Vagina (tissue), 2 donors: Measurements from ENCODE around the gene PIP5KL1. TPM values are rescaled to one million over a fixed set of nuclear protein-coding genes. Genes with fewer than 3 reads are reported as not detected.

Source experiments
- DNase-seq, 2 donors: peaks; one replicate each; pipeline ENCODE4 v3.0.0-alpha.2; 2017; ENCODE audit errors: extremely low spot score in 2 of 2
- H3K27ac ChIP-seq: fragments of 200-600 bp; sonication (generic); one replicate; pipeline ENCODE4 v1.5.1; 2019
- H3K27me3 ChIP-seq: fragments of 200-600 bp; sonication (generic); one replicate; pipeline ENCODE4 v1.5.1; 2019
- H3K36me3 ChIP-seq, 2 donors: fragments of 200-600 bp; sonication (generic); one replicate each; pipeline ENCODE4 v1.5.1; 2017 to 2019
- H3K4me1 ChIP-seq: fragments of 200-600 bp; sonication (generic); one replicate; pipeline ENCODE4 v1.5.1; 2019
- H3K4me3 ChIP-seq, 2 donors: fragments of 200-600 bp; sonication (generic); 1 replicate in 1 of 2; 2 replicates in 1 of 2; pipeline ENCODE4 v1.5.1; 2016 to 2019
- H3K9me3 ChIP-seq: fragments of 200-600 bp; sonication (generic); one replicate; pipeline ENCODE4 v1.5.1; 2019
- CTCF ChIP-seq, 3 experiments: fragments of 450-650 bp in 2 of 3; fragments of 200-600 bp in 1 of 3; sonication (generic) in 1 of 3; IDR thresholded peaks; one replicate each; pipeline ENCODE4 v1.5.1; 2017 to 2019; ENCODE audit warnings: antibody characterized with exemption in 3 of 3, mild to moderate bottlenecking in 2 of 3, moderate library complexity in 2 of 3
- POLR2A ChIP-seq, 2 donors: fragments of 450-650 bp; IDR thresholded peaks; one replicate each; pipeline ENCODE4 v1.6.1; 2017; ENCODE audit warnings: antibody characterized with exemption in 2 of 2, mild to moderate bottlenecking in 2 of 2, moderate library complexity in 2 of 2
- POLR2AphosphoS5 ChIP-seq, 2 donors: sonication (generic); formaldehyde crosslinking; IDR thresholded peaks; one replicate each; pipeline ENCODE4 v1.9.0; 2017; ENCODE audit warnings: antibody characterized with exemption in 2 of 2, mild to moderate bottlenecking in 2 of 2, low read depth in 1 of 2; ENCODE audit not compliant: insufficient read depth in 1 of 2
- intact Hi-C: fragments of 100-400 bp; cut with DNase I; formaldehyde crosslinking; loops from one replicate; pipeline ENCODE4 v1.15.1; 2023
- total RNA-seq: library from RNA; depleted of rRNA; stranded (reverse); fragments of >200 nt; gene quantifications from one replicate; pipeline ENCODE4 v1.2.3, GENCODE V29; 2016

Gene PIP5KL1
- total RNA-seq, 1 donor from 2014 or later = 10.3 TPM

- no peak for DNase-seq
- no peaks in the 10 kb centered on the region for H3K27me3 ChIP-seq
- H3K36me3 ChIP-seq = no peaks in the 10 kb centered on the region
- TF ChIP-seq POLR2A (IDR thresholded peaks at IDR 0.05) (no peak), POLR2AphosphoS5 (IDR thresholded peaks at IDR 0.05; ENCODE audit: insufficient read depth in 1 of 2, low read depth in 1 of 2) (no peak), CTCF (IDR thresholded peaks at IDR 0.05) (no peak)
- H3K4me1 ChIP-seq = peaks cover 54% of the 10 kb centered on the region
- H3K27ac ChIP-seq = no peak overlapping the region
- intact Hi-C loops = no loop called here
- no peaks in the 10 kb centered on the region for H3K9me3 ChIP-seq
- H3K4me3 ChIP-seq = no peak overlapping the region
Observed at GRCh38 chr9:127934986-127935385, 4.4 kb upstream of the PIP5KL1 start.

- Histone ChIP-seq H3K9me3 (no peaks in the 10 kb centered on the region), H3K36me3 (no peaks in the 10 kb centered on the region), H3K27me3 (no peaks in the 10 kb centered on the region), H3K4me1 (peaks cover 54% of the 10 kb centered on the region), H3K27ac (no peak overlapping the region), H3K4me3 (no peak overlapping the region)
- intact Hi-C loops = no loop called here
- TF ChIP-seq POLR2AphosphoS5 (IDR thresholded peaks at IDR 0.05; ENCODE audit: insufficient read depth in 1 of 2, low read depth in 1 of 2) (no peak), CTCF (IDR thresholded peaks at IDR 0.05) (no peak), POLR2A (IDR thresholded peaks at IDR 0.05) (no peak)
- DNase-seq = no peak
Observed at GRCh38 chr9:127934248-127934647, 3.7 kb upstream of the PIP5KL1 start.

- TF ChIP-seq POLR2AphosphoS5 (IDR thresholded peaks at IDR 0.05; ENCODE audit: insufficient read depth in 1 of 2, low read depth in 1 of 2) (peak in 1 of 2 donors; percentile 11), POLR2A (IDR thresholded peaks at IDR 0.05) (no peak), CTCF (IDR thresholded peaks at IDR 0.05) (no peak)
- intact Hi-C loops = no loop called here
- Histone ChIP-seq H3K4me1 (peaks cover 54% of the 10 kb centered on the region), H3K4me3 (peak overlapping the region; percentile 42 to 71), H3K27ac (peak overlapping the region; percentile 74), H3K27me3 (no peaks in the 10 kb centered on the region), H3K9me3 (no peaks in the 10 kb centered on the region), H3K36me3 (no peaks in the 10 kb centered on the region)
- DNase-seq = no peak
Observed at GRCh38 chr9:127931092-127931881, 710 bp upstream of the PIP5KL1 start.

- DNase-seq = no peak
- TF ChIP-seq POLR2A (IDR thresholded peaks at IDR 0.05) = no peak
- no peak for TF ChIP-seq CTCF (IDR thresholded peaks at IDR 0.05)
- no peak for TF ChIP-seq POLR2AphosphoS5 (IDR thresholded peaks at IDR 0.05; ENCODE audit: insufficient read depth in 1 of 2, low read depth in 1 of 2)
- no peak overlapping the region for H3K4me3 ChIP-seq
- H3K36me3 ChIP-seq = no peaks in the 10 kb centered on the region
- H3K9me3 ChIP-seq = no peaks in the 10 kb centered on the region
- intact Hi-C loops = loop anchor here (10.0 kb wide), 1 partner anchor 425 kb away; no protein-coding TSS in a partner anchor
- peaks cover 41% of the 10 kb centered on the region for H3K4me1 ChIP-seq
- H3K27me3 ChIP-seq = no peaks in the 10 kb centered on the region
- no peak overlapping the region for H3K27ac ChIP-seq
Observed at GRCh38 chr9:127929625-127929979, 975 bp downstream of the PIP5KL1 start.
